GM13976 (cell line): ENCODE data around the gene COL24A1.

Experiments used
- DNase-seq: peaks from one replicate; pipeline ENCODE4 v3.0.0; 2012; ENCODE audit warnings: low spot score
- in situ Hi-C: fragments of 300-500 bp; cut with MboI; formaldehyde crosslinking; loops from one replicate; pipeline ENCODE4 v1.12.0; 2022; ENCODE audit warnings: low sequenced_read_pairs, mixed read lengths, inconsistent platforms; ENCODE audit not compliant: unreplicated experiment
- TF ChIP-seq, protein P1 (sequence below): IDR thresholded peaks from 2 replicates; pipeline ENCODE4 v1.5.1; 2012; ENCODE audit warnings: borderline replicate concordance, mild to moderate bottlenecking; ENCODE audit not compliant: insufficient read depth; ENCODE audit errors: extremely low read depth, missing control alignments, control extremely low read depth

Gene COL24A1

GRCh38 chr1:85898861-85899260 lies 257.7 kb downstream of the COL24A1 start:
- no peak for DNase-seq
- in situ Hi-C loops = loop anchor here (25.0 kb wide), 1 partner anchor 587 kb away; no protein-coding TSS in a partner anchor
- TF ChIP-seq, protein P1, sequence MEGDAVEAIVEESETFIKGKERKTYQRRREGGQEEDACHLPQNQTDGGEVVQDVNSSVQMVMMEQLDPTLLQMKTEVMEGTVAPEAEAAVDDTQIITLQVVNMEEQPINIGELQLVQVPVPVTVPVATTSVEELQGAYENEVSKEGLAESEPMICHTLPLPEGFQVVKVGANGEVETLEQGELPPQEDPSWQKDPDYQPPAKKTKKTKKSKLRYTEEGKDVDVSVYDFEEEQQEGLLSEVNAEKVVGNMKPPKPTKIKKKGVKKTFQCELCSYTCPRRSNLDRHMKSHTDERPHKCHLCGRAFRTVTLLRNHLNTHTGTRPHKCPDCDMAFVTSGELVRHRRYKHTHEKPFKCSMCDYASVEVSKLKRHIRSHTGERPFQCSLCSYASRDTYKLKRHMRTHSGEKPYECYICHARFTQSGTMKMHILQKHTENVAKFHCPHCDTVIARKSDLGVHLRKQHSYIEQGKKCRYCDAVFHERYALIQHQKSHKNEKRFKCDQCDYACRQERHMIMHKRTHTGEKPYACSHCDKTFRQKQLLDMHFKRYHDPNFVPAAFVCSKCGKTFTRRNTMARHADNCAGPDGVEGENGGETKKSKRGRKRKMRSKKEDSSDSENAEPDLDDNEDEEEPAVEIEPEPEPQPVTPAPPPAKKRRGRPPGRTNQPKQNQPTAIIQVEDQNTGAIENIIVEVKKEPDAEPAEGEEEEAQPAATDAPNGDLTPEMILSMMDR = no peak

- in situ Hi-C loops = loop anchor here (25.0 kb wide), 1 partner anchor 582 kb away; no protein-coding TSS in a partner anchor
- DNase-seq = peak; percentile 63
- TF ChIP-seq, protein P1 = peak; percentile 26
Measured at GRCh38 chr1:85894651-85895050, 261.9 kb downstream of the COL24A1 start.

- DNase-seq = no peak
- in situ Hi-C loops = loop anchor here (25.0 kb wide), 1 partner anchor 580 kb away; no protein-coding TSS in a partner anchor
- TF ChIP-seq, protein P1 = no peak
Measured at GRCh38 chr1:85892366-85892765, 264.2 kb downstream of the COL24A1 start.

DNA sequence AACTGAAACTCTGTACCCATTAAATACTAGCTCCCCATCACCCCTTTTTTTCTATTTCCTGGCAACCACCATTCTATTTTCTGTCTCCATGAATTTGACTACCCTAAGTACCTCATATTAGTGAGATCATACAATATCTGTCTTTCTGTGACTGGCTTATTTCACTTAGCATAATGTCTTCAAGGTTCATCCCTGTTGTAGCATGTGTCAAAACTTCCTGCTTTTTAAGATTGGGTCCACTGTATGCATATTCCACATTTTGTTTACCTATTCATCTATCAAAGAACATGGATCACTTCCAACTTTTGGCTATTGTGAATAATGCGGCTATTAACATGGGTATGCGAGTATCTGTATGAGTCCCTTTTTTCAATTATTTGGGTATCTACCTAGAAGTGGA lies 266.7 kb downstream of the COL24A1 start:
- in situ Hi-C loops = loop anchor here (25.0 kb wide), 1 partner anchor 578 kb away; no protein-coding TSS in a partner anchor
- no peak for DNase-seq
- TF ChIP-seq, protein P1 = no peak

DNA sequence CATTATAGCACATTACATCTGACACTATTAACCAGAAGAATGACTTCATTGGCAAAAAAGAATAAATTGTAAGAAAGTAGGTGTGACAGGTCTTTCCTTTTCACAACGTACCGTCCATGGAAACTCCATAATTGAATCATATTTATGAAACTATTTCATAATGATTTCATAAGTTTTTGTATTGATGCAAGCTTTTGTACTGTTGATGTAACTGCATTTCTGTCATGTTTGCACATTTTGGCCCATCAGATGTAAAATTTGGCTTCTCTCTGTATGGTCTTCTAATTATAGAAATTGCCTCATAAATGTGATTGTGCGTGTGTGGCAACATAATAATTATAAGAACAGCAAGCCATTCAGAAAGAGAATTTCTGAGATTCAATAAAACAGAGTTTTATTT lies 267.7 kb downstream of the COL24A1 start:
- TF ChIP-seq, protein P1 = no peak
- in situ Hi-C loops = loop anchor here (25.0 kb wide), 1 partner anchor 577 kb away; no protein-coding TSS in a partner anchor
- DNase-seq = no peak

DNA sequence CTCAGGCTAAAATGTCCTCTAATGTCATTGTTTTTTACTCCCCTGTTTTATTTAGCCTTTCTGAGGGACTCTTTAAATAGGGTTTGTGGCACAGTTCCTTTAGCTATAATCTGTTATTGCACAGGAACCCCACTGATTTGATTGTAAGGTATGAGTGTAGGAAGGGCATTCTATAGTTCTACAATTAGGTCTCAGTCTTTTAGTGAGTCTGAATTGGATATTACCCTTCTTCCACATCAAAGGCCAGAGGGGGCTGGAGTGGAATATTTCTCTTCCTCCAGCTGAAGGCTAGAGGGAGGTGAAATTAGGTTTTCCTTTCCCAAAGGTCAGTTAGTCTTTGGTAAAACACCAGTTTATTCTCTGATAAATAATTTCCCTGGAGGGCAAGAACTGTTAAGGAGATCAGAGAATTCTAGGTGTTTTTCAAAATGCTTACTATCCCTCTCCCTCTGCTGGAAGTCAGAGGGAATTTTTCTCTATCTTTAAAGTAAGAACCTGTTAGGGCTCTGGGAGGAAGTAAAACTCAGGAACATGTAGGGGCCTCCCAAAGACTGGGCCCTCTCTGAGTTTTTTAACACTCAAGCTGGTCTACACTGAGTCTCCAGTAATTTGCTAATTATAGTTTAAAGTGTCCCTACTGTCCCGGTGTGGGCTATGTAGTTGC lies 272.1 kb downstream of the COL24A1 start:
- in situ Hi-C loops = loop anchor here (25.0 kb wide), 1 partner anchor 572 kb away; no protein-coding TSS in a partner anchor
- TF ChIP-seq, protein P1 = no peak
- DNase-seq = peak; percentile 26
